ENCODE data around the gene GSTO1.

- TF ChIP-seq CTCF (IDR thresholded peaks at IDR 0.05), result no peak
- no peak for TF ChIP-seq POLR2A (IDR thresholded peaks at IDR 0.05)
These were observed 7.1 kb upstream of the GSTO1 start for GRCh38 chr10:104247513-104248146.

All from adrenal gland (tissue), 5 donors.